GM19023 (cell line): Measurements from ENCODE around the gene RASAL3.
A peak's percentile ranks its signal among the peaks of the same experiment; 100 is the strongest.
"Not testable (repeated sequence)": the region's sequence is repeated elsewhere in the genome, so short reads cannot be mapped to it uniquely, and the experiment has no call there.

Experiments
- ATAC-seq: cut with Tn5 transposase; IDR thresholded peaks from one replicate; pipeline ENCODE4 v1.9.1; 2021; ENCODE audit warnings: mild to moderate bottlenecking, moderate library complexity; ENCODE audit not compliant: unreplicated experiment

Gene RASAL3

GRCh38 chr19:15475169-15475568 lies 10.8 kb upstream of the RASAL3 start:
- no peak for ATAC-seq

- ATAC-seq, result not testable (repeated sequence)
Measured at GRCh38 chr19:15473821-15474220, 9.5 kb upstream of the RASAL3 start.

GRCh38 chr19:15471639-15472101 lies 7.3 kb upstream of the RASAL3 start:
- no peak for ATAC-seq

GRCh38 chr19:15469513-15470297 lies 5.4 kb upstream of the RASAL3 start:
- ATAC-seq, result no peak

GRCh38 chr19:15468675-15469512 lies 4.5 kb upstream of the RASAL3 start:
- no peak for ATAC-seq

DNA sequence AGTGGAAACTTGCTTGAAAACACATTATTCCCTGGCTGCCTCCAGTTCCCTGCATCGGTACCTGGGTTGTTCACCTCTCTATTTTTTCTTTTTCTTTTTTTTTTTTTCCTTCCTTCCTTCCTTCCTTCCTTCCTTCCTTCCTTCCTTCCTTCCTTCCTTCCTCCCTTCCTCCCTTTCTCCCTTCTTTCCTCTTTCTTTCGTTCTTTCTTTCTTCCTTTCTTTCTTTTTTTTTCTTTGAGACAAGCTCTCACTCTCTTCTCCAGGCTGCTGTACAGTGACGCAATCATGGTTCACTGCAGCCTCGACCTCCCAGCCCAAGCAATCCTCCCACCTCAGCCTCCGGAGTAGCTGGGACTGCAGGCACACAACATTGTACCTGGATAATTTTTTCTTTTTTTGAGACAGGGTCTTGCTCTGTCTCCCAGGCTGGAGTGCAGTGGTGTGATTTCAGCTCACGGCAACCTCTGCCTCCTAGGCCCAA lies 3.4 kb upstream of the RASAL3 start:
- no peak for ATAC-seq

DNA sequence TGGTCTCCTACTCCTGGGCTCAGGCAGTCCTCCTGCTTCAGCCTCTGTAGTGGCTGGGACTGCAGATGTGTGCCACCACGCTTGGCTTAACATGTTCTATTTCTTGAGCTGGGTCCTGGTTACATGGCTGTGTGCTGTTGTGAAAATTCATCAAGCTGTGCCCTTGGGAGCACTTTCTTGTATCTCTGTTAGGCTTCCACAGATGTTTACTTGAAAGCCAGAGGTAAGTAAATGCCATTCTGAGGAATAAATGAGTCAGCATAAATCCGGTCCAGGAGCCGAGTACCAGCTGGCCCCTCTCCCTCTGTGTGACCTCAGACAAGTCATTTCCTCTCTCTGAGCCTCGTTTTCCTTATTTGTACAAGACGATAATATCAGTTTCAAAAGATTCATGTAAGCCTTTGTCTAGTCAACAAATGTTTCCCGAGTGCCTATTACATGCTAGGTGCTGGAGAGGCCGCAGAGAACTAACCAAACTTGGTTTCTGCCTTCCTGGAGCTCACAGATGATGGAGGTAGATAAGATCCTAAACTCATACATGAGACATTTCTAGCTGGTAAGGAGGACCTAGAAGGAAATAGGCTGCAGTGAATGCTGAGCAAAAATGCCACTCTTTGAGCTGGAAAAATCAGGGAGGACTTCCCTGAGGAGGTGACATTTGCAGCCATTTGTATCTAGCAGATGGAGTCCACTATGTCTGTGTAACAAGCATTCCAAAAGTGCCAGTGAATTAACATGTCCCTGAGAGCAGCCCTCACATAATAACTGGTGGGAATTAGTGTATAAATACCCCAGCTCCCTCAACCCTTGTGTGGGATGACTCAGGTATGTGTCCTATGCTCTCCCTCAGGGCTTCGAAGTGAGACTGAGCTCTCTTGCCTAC lies 2.7 kb upstream of the RASAL3 start:
- ATAC-seq, result peak; percentile 49

- ATAC-seq, result peak; percentile 45
Measured at GRCh38 chr19:15463861-15464371, 428 bp downstream of the RASAL3 start.

- no peak for ATAC-seq
Measured at GRCh38 chr19:15461694-15462093, 2.6 kb downstream of the RASAL3 start.

GRCh38 chr19:15457701-15458484 lies 6.5 kb downstream of the RASAL3 start:
- no peak for ATAC-seq

- no peak for ATAC-seq
Measured at GRCh38 chr19:15456871-15457700, 7.3 kb downstream of the RASAL3 start.

DNA sequence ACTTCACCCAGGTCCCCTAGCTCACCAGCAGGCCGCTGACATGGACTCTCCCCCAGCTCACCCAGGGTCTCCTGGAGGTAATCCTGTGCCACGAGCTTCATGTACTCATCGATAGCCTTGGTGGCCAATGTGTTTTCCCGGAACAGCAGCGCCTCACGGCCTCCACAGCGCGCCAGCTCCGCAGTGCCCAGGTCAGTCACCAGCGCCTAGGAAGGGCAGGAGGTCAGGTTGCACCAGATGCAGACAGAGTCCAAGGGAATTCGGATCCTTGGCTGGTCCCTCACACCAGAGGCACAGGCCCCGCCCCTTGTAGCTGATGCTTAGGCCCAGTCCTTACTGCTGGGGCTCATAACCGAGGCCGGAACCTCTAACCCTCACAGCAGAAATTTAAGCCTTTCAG lies 7.9 kb downstream of the RASAL3 start:
- ATAC-seq, result no peak

DNA sequence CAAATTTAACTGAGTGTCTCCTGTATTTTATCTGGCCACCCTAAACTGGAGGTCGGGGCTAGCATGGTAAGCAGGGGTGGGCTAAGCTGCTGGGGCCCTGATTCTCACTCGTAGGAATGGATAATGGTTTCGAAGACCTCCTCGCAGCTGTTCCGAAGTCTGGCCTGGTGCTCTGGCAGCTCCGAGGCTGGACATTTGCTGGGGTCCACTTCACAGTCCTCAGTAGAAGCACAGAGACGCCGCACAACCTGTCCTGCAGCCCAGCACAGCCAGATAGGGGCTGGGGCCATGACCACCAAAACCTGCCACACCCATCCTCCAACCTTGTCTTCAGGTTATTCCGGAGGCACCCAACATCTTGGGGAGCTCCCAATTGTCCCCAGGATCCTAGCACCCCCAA lies 8.3 kb downstream of the RASAL3 start:
- no peak for ATAC-seq

GRCh38 chr19:15453906-15454860 lies 10.2 kb downstream of the RASAL3 start:
- no peak for ATAC-seq

DNA sequence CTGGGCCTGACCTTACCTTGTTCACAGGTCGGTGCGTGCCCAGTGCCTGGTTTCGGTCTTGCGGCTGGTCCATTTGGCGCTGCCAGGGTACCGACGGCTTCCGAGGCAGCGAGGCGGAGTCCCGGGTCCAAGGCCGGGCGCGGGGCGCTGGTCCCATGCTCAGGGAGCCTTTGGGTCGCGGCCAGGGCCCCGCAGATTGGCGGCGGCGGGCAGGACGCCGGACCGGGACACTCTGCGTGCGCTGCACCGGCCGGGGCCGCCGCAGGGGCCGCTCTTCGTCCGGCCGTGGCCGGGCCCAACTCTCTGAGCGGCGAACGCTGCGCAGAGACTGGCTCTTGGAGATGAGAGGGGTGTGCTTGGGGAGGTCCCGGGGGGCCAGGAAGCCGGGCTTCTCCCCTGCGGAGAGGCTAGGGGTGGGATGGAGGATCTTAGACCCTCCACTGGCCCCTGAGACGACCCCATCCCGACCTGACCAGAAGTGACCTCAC lies 11.2 kb downstream of the RASAL3 start:
- no peak for ATAC-seq

DNA sequence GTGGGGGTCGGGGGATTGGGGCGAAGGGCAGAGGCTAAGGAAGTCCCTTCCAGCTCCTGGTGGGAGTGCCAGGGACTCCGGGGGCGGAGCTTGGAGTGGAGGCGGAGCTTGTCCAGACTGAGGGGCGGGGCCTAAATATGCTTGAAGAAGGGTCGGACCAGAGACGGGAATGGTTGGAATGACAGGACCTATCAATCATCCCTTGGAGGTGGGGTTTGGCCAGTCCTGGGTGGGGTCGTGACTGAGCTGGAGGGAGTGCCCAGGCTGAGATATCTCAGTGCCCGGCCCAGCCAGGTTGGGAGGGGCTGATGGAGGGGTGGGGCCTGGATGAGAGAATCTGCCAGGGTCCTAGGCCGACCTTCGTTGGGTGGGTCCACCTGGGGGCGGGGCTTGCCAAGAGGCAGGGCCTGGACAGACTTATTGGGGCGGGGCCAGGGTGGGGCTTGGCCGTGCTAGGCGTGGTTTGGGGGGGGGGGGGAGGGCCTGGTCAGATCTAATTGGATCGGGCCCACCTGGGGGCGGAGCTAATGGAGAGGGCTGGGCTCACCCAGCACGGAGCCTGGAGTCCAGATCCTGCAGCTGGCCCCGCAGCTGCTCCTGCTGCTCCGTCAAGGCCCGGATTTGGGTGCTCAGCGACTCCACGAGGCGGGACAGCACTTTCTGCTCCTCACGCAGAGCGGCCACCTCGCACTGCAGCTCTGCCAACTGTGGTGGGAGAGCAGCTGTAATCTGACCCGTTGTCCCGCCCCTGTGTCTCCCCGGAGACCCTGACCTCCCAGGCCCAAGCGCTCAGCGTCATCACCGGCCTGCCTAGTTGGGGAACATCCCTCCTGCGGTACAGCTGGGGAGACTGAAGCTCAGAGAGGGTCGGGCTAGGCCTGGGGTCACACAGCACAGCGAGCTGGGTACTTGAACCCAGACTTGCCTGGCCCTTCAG lies 12.0 kb downstream of the RASAL3 start:
- ATAC-seq, result no peak

GRCh38 chr19:15450528-15450890 lies 13.8 kb downstream of the RASAL3 start:
- ATAC-seq, result no peak
